Panc1 (cell line): ENCODE results near the gene TRIM33. TPM values are rescaled to one million over a fixed set of nuclear protein-coding genes. Genes with fewer than 3 reads are reported as not detected.

Source experiments
- ATAC-seq: fragments of 200-7000 bp; cut with Tn5 transposase; 2 replicates; pipeline ENCODE4 v1.9.1; 2020; ENCODE audit warnings: mild to moderate bottlenecking, moderate library complexity
- BruUV-seq: library from RNA; stranded (reverse); fragments of 400-500 nt; replicated peaks from 2 replicates; lab custom pipeline; 2021; lab: Mats Ljungman, UMichigan
- CTCF ChIA-PET: fragments of 300-600 bp; sonication (Branson Sonifier 250); formaldehyde crosslinking; loops from one replicate; lab custom pipeline; 2022; ENCODE audit warnings: antibody characterized with exemption; lab: Charles Lee
- POLR2A ChIA-PET: fragments of 300-600 bp; sonication (Branson Sonifier 250); formaldehyde crosslinking; loops from one replicate; lab custom pipeline; 2022; ENCODE audit warnings: antibody characterized with exemption; lab: Charles Lee
- DNase-seq: peaks from one replicate; pipeline ENCODE4 v3.0.0-alpha.2; 2010; ENCODE audit warnings: low read depth, low spot score
- H3K27ac ChIP-seq: 2 replicates; pipeline ENCODE4 v1.5.1; 2011; ENCODE audit warnings: mild to moderate bottlenecking, low read length, inconsistent platforms
- H3K27me3 ChIP-seq: fragments of 200-500 bp; sonication (Bioruptor generic); 2 replicates; pipeline ENCODE4 v1.6.0; 2014; ENCODE audit warnings: low read length, inconsistent platforms; ENCODE audit not compliant: control insufficient read depth, insufficient read depth
- H3K36me3 ChIP-seq: fragments of 200-500 bp; sonication (Bioruptor generic); 2 replicates; pipeline ENCODE4 v1.5.1; 2014; ENCODE audit warnings: inconsistent platforms, mild to moderate bottlenecking, low read length, moderate library complexity; ENCODE audit not compliant: control insufficient read depth, insufficient read depth
- H3K4me1 ChIP-seq: 2 replicates; pipeline ENCODE4 v1.5.1; 2011; ENCODE audit warnings: inconsistent platforms, mild to moderate bottlenecking, low read length, moderate library complexity; ENCODE audit not compliant: control insufficient read depth, insufficient read depth
- H3K4me3 ChIP-seq, 2 experiments: 2 replicates each; pipeline ENCODE4 v1.5.1; 2011 to 2012; ENCODE audit warnings: low read depth in 2 of 2, low read length in 2 of 2, mild to moderate bottlenecking in 2 of 2, inconsistent platforms in 1 of 2, moderate library complexity in 1 of 2
- H3K9me3 ChIP-seq: fragments of 200-500 bp; sonication (Bioruptor generic); 2 replicates; pipeline ENCODE4 v1.5.1; 2014; ENCODE audit warnings: low read depth, mild to moderate bottlenecking, inconsistent platforms, low read length, moderate library complexity; ENCODE audit not compliant: control insufficient read depth, insufficient read depth
- POLR2AphosphoS5 ChIP-seq: IDR thresholded peaks from 2 replicates; pipeline ENCODE4 v1.6.1; 2012; ENCODE audit warnings: mild to moderate bottlenecking, low read depth, low read length, moderate library complexity
- SIN3A ChIP-seq: IDR thresholded peaks from 2 replicates; pipeline ENCODE4 v1.6.1; 2012; ENCODE audit warnings: low read depth, mild to moderate bottlenecking, low read length, moderate library complexity, borderline replicate concordance; ENCODE audit not compliant: insufficient read depth
- TCF7L2 ChIP-seq: IDR thresholded peaks from 2 replicates; pipeline ENCODE4 v1.6.1; 2011; ENCODE audit warnings: mild to moderate bottlenecking, low read depth, low read length, inconsistent platforms
- in situ Hi-C: cut with HindIII; loops from 2 replicates; pipeline ENCODE4 v1.10.0; 2016; ENCODE audit warnings: low sequenced_read_pairs, low pct_unique_long_range_greater_than_20kb
- intact Hi-C: fragments of 100-400 bp; cut with micrococcal nuclease; formaldehyde crosslinking; loops from one replicate; pipeline ENCODE4 v1.10.0; 2022; ENCODE audit not compliant: unreplicated experiment
- total RNA-seq: library from RNA; stranded (reverse); gene quantifications from one replicate; pipeline ENCODE4 v1.2.1, GENCODE V29; 2021; ENCODE audit not compliant: unreplicated experiment
- TF ChIP-seq, protein P1 (sequence below): fragments of 450-650 bp; IDR thresholded peaks from 2 replicates; pipeline ENCODE4 v1.5.1; 2017; ENCODE audit warnings: mild to moderate bottlenecking
- TF ChIP-seq, protein P2 (sequence below), 2 experiments: IDR thresholded peaks; 2 replicates each; pipeline ENCODE4 v1.6.1; 2011 to 2012; ENCODE audit warnings: low read depth in 2 of 2, control low read depth in 1 of 2, low read length in 1 of 2, mild to moderate bottlenecking in 1 of 2, moderate library complexity in 1 of 2; ENCODE audit not compliant: insufficient read depth in 1 of 2

Gene TRIM33
- total RNA-seq, 1 experiment from 2014 or later, result 22.2 TPM

DNA sequence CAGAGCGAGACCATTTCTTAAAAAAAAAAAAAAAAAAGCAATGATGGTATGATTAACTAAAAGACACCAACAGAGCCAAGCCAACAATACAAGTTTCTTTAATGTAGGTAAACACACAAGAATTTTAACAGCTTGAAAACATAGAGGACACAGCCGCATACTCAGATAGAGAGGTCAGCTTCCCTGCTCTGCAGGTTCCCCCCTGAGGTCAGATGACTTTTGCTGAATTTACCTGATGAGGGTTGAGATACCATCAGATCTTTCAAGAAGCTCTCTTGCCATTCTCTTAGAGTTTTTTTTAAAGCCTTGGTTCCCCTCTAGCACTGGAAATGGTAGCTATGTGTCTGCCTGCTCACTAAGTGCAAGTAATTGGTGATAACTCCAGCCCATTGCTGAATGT lies 39.3 kb upstream of the TRIM33 start:
- Histone ChIP-seq H3K27me3 (no peaks in the 10 kb centered on the region), H3K36me3 (no peaks in the 10 kb centered on the region), H3K9me3 (no peaks in the 10 kb centered on the region), H3K27ac (no peak overlapping the region), H3K4me1 (no peaks in the 10 kb centered on the region), H3K4me3 (no peak overlapping the region)
- DNase-seq (no peak), ATAC-seq (no peak)
- ChIA-PET POLR2A (no interaction called here), CTCF (no interaction called here)
- TF ChIP-seq TCF7L2, result no peak
- no peak for TF ChIP-seq POLR2AphosphoS5
- TF ChIP-seq, protein P1, sequence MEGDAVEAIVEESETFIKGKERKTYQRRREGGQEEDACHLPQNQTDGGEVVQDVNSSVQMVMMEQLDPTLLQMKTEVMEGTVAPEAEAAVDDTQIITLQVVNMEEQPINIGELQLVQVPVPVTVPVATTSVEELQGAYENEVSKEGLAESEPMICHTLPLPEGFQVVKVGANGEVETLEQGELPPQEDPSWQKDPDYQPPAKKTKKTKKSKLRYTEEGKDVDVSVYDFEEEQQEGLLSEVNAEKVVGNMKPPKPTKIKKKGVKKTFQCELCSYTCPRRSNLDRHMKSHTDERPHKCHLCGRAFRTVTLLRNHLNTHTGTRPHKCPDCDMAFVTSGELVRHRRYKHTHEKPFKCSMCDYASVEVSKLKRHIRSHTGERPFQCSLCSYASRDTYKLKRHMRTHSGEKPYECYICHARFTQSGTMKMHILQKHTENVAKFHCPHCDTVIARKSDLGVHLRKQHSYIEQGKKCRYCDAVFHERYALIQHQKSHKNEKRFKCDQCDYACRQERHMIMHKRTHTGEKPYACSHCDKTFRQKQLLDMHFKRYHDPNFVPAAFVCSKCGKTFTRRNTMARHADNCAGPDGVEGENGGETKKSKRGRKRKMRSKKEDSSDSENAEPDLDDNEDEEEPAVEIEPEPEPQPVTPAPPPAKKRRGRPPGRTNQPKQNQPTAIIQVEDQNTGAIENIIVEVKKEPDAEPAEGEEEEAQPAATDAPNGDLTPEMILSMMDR, result no peak
- TF ChIP-seq, protein P2, sequence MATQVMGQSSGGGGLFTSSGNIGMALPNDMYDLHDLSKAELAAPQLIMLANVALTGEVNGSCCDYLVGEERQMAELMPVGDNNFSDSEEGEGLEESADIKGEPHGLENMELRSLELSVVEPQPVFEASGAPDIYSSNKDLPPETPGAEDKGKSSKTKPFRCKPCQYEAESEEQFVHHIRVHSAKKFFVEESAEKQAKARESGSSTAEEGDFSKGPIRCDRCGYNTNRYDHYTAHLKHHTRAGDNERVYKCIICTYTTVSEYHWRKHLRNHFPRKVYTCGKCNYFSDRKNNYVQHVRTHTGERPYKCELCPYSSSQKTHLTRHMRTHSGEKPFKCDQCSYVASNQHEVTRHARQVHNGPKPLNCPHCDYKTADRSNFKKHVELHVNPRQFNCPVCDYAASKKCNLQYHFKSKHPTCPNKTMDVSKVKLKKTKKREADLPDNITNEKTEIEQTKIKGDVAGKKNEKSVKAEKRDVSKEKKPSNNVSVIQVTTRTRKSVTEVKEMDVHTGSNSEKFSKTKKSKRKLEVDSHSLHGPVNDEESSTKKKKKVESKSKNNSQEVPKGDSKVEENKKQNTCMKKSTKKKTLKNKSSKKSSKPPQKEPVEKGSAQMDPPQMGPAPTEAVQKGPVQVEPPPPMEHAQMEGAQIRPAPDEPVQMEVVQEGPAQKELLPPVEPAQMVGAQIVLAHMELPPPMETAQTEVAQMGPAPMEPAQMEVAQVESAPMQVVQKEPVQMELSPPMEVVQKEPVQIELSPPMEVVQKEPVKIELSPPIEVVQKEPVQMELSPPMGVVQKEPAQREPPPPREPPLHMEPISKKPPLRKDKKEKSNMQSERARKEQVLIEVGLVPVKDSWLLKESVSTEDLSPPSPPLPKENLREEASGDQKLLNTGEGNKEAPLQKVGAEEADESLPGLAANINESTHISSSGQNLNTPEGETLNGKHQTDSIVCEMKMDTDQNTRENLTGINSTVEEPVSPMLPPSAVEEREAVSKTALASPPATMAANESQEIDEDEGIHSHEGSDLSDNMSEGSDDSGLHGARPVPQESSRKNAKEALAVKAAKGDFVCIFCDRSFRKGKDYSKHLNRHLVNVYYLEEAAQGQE (IDR thresholded peaks at IDR 0.05; ENCODE audit: insufficient read depth in 1 of 2, low read depth in 2 of 2, low read length in 1 of 2), result no peak
- TF ChIP-seq SIN3A, result no peak
- BruUV-seq, result no TSS peak
- in situ Hi-C loops (no loop called here), intact Hi-C loops (no loop called here)

DNA sequence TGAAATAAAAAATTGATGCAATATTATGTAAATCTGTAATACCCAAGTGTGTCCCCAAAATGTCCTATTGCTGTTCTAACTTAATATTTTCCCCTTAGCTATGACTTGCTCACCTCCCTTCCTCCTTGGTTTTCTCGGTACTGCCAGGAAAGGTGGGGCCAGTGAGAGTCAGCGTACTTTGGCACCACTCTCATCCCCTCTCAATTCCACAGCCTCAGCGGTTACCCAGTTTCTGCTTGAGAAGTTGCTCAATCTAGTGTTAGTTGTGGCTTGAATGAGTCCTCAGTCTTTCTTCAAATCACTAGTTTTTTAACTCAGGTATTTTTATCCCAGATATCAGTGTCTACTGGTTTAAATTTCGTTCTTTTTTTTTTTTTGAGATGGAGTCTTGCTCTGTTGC lies 38.1 kb upstream of the TRIM33 start:
- H3K27ac ChIP-seq, result no peak overlapping the region
- TF ChIP-seq, protein P2 (IDR thresholded peaks at IDR 0.05; ENCODE audit: insufficient read depth in 1 of 2, low read depth in 2 of 2, low read length in 1 of 2), result no peak
- TF ChIP-seq, protein P1, result no peak
- TF ChIP-seq POLR2AphosphoS5, result no peak
- TF ChIP-seq TCF7L2, result no peak
- no peaks in the 10 kb centered on the region for H3K4me1 ChIP-seq
- POLR2A ChIA-PET, result no interaction called here
- no peak overlapping the region for H3K4me3 ChIP-seq
- in situ Hi-C loops, result no loop called here
- H3K27me3 ChIP-seq, result no peaks in the 10 kb centered on the region
- no peaks in the 10 kb centered on the region for H3K9me3 ChIP-seq
- intact Hi-C loops, result no loop called here
- ATAC-seq (no peak), DNase-seq (no peak)
- no peaks in the 10 kb centered on the region for H3K36me3 ChIP-seq
- BruUV-seq, result no TSS peak
- CTCF ChIA-PET, result no interaction called here
